MM.1S (cell line): ENCODE measurements around the gene SVOP.

ENCODE experiments used
- CTCF ChIP-seq: fragments of 300-600 bp; sonication (generic); IDR thresholded peaks from 2 replicates; pipeline ENCODE4 v1.5.1; 2016; ENCODE audit warnings: antibody characterized with exemption, low read length, mixed read lengths
- EZH2 ChIP-seq: fragments of 300-600 bp; sonication (generic); optimal IDR thresholded peaks from 2 replicates; pipeline ENCODE3; 2017; ENCODE audit warnings: low read depth, mild to moderate bottlenecking, antibody characterized with exemption, low read length, mixed read lengths

GRCh38 chr12:108914121-108914531, 106.7 kb downstream of the SVOP start:
- no peak for TF ChIP-seq CTCF
- no peak for TF ChIP-seq EZH2
